Activated CD4-positive, CD25-positive, alpha-beta regulatory T cell treated with anti-CD3 and anti-CD28 coated beads, Interleukin-2, amount 50 U/mL, for 72 hours (primary cell): Measurements from ENCODE around the gene PDE7B.
"Not testable (repeated sequence)": the region's sequence is repeated elsewhere in the genome, so short reads cannot be mapped to it uniquely, and the experiment has no call there.

Experiments used
- DNase-seq: peaks from one replicate; pipeline ENCODE4 v3.0.0; 2021

Gene PDE7B

GRCh38 chr6:136079701-136080565 lies 228.4 kb downstream of the PDE7B start:
- no peak for DNase-seq

DNA sequence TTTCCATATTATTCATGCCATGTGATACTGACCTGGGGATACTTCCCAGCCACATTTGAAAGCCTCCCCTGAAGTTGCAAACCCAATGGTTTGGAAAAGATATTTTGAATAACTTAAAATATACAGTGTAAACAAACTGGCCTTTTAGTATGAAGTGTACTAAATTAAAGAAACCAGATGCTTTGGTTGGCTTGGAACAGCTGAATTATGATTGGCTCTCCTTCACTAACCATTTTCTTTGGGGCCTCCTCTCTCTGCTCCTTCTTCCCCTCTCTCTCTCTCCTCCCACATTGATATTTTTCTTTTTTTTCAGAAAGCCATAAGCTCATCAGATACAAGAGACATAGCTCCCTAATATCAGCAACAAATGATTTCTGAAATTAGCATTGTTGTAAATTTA lies 232.0 kb downstream of the PDE7B start:
- DNase-seq = no peak

GRCh38 chr6:136084403-136084802 lies 232.9 kb downstream of the PDE7B start:
- DNase-seq = no peak

DNA sequence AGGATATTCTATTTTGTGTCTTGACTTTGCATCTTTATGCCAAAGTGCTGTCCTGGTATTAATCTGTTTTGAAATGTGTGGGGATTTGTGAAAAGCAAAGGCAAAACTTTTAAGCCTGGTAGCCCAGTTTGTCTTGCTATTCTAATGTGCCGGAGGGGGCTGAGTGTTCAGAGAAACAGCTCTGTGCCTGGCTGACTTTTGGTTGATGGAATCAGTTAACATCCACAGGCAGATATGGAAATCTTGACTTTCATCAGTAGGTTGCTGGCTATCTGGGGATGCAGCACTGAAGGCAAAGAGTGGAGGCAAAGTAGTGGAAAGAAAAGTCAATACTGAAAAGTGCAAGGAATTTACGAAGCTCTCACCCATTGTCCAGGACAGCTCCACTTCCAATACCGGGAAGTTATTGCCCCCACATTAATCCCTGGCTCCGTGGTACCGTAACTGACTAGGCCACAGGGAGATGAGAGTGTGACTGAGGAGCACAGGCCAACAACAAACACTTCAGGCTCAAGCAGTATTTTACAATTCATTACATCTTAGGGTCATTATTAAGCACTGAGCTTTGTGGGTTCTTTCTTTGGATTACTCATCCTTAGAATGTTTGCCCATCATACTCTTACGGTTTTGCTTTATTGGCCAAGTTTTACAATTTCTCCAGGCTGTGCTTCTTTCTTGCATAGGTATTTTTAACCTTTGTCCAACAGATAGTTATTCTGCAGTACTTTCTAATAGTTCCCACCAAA lies 234.0 kb downstream of the PDE7B start:
- DNase-seq = no peak

DNA sequence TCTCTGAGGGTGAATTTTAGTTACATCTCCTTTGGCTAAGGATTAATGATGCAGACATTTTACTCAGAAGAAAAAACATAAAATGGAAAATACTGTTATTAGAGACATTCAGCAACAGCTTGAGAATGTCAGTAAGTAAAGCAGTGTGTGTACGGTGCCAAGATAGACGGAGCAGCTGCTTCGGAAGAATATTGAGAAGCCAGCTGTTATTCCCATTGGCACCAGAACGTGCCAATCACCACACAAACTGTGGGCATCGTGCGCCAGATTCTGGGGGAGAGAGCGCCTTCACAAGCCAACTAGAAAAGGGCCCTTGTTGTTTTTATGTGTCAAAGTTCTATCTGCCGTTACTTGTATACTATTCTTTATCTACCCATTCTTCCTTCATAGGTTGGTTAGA lies 235.2 kb downstream of the PDE7B start:
- DNase-seq = no peak

- no peak for DNase-seq
Measured at GRCh38 chr6:136087986-136088385, 236.5 kb downstream of the PDE7B start.

DNA sequence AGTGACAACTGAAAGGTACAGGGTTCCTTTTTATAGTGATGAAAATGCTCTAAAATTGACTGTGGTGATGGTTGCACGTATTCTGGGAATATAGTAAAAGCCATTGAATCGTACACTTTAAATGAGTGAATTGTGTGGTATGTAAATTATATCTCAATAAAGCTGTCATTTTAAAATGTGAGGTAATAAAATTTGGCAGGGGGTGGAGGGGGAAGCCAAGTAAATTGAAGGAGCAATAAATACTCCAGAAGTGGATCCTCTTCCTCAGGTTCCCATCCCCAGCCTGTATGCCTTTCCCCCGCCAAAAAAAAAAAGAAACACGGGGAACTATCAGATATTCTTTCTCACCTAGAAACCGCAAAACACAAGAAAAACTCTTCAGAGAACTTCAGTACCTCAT lies 237.2 kb downstream of the PDE7B start:
- DNase-seq = no peak

- DNase-seq = no peak
Measured at GRCh38 chr6:136089876-136090275, 238.4 kb downstream of the PDE7B start.

DNA sequence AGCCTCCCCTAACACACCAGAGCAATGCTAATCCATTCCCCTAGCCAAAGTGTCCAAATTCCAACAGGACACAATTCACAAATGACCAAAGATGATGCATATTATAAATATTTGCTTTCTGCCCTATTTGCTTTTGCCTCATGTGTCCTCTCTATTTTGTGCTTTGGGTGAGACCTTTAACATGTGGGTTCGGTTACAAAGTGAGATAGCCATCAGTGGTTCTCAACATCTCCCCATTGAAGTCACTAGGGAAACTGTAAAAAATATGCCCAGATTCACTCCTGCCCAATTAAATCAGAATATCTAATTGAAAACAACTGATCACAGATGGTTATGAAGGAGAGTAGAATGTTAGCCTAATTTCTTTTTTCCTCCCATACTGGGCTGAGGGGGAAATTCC lies 239.4 kb downstream of the PDE7B start:
- no peak for DNase-seq

DNA sequence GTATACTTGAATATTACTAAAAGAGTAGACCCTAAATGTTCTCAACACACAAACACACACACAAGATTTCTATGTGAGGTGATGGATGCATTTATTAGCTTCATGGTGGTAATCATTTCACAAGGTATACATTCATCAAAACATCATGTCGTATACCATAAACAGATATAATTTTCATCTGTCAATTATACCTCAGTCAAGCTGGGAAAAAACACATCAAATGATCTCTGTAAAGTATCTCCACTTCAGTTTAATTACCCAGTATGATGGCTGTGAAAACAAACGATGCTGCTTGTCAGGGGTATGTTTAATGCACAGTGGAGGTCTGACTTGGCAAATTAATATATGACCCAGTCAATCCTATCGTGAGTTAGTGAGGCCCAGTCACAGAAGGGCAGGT lies 241.4 kb downstream of the PDE7B start:
- no peak for DNase-seq

GRCh38 chr6:136093835-136094234 lies 242.3 kb downstream of the PDE7B start:
- DNase-seq = no peak

DNA sequence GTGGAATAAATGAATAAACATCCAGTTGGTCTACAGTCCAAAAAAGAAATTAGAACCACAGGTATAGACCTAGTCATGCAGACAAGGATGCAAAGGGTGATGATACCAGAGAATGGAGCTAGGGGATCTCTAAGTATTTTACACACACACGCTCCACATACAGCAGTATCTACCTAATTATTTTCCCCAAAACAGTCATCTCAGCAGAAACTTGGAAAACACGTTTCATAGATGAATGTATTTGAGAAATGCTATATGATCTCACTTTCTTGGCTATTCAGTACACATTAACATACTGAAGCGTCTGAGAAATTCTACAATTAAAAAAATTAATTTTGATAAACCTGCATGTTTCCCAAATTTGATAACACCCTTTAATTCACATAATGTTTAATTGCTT lies 243.3 kb downstream of the PDE7B start:
- no peak for DNase-seq

DNA sequence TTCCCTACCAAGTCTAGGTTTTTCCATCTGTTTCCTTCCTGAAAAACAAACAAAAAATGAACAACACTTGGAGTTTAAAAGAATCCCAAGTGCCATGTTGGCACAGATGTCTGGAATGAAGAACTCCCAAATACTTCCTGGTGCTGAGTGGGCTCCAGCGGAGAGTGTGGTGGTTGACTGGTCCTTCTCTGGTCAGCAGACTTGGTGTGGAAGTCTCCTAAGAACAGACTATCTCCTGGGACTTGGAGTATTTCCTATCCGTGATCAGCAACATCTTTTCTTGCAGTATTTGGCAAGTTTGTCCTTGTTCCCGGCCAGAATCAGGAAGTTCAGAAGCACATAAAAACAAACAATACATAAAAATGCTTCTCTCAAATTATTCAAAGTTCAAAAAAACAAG lies 244.5 kb downstream of the PDE7B start:
- no peak for DNase-seq

DNA sequence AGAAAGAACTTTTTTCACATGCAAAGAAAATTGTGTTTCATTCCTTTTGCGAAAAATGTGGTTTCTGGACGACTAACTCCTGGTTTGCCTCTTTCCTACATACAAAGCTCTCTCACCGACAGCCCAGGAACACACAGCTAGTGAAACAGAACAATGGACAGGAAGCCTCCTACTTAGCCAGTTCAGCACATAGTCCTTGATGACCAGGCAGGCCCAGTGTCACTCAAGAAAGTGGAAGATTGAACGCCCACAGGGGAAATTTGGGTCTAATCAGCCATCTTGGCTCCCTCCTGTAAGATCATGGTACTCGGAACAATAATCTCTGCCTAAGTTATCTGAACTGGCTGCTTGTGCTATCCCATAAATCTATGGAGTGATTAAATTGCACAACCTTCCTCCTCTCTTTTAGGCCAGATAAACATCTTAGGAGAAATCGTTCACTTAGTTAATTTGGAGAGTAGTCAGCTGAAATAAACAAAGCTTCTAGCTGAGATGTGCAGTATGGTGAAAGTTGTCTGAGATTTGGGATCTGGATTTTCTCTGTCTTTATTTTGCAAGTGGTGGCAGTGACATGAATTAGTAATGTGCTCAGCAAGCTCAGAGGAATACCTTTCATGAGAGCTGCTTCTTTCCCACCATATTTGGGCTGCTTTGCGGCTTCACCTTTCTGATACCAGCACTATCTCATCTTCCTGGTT lies 251.6 kb downstream of the PDE7B start:
- DNase-seq = no peak

GRCh38 chr6:136103763-136104311 lies 252.3 kb downstream of the PDE7B start:
- DNase-seq = no peak

DNA sequence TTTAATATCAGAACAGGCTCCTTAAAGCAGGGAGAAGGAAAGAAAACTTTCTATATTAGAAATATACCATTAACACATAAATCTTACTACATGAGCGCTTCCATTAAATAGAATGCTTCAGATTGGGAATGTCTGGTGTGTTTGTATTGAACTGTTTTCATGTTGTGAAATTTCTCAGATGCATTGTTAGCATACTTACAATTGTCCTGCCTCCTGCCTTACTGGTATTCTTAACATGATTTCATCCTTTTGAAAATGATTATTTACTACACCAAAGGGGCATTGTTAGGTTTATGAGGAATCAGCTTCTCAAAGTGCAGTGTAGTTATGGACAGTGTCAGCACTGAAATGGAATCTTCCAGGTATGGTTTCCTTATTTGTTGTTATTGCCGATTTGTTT lies 253.1 kb downstream of the PDE7B start:
- no peak for DNase-seq

DNA sequence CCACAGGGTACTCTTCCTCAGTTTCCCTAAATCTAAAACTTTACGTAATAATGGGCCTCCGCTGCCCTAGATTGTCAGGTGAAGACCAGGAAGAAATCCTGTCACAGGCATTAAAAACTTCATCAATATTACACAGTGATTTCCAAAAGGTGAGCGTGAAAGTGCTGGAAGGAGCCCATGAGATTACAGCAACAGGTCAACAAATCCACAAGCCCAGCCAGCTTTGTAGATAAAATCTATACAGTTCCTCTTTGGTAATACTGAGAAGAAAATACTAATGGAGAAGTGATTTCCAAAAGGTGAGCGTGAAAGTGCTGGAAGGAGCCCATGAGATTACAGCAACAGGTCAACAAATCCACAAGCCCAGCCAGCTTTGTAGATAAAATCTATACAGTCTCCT lies 254.3 kb downstream of the PDE7B start:
- not testable (repeated sequence) for DNase-seq

GRCh38 chr6:136108361-136108945 lies 257.0 kb downstream of the PDE7B start:
- no peak for DNase-seq

DNA sequence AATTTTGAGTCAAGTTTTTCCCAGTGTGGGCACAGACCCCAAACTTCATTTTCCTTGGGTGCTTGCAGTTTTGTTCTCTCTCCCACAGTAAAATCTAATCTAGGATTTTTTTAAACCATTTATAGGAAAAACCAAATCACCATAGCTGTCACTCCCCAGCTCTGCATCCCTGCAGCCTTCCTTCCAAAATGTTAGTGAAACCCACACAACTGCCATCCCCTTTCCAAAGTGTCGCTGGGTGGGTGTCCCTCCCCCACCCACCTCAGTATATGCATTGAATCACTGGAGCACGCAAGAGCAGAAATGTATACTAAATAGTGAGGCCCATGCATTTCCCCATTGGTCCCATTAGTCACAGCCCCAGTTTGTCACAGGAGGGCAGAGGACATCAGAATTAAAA lies 260.3 kb downstream of the PDE7B start:
- DNase-seq = no peak

GRCh38 chr6:136112262-136112661 lies 260.8 kb downstream of the PDE7B start:
- no peak for DNase-seq

GRCh38 chr6:136113736-136114173 lies 262.3 kb downstream of the PDE7B start:
- DNase-seq = no peak

GRCh38 chr6:136114661-136115060 lies 263.2 kb downstream of the PDE7B start:
- no peak for DNase-seq

DNA sequence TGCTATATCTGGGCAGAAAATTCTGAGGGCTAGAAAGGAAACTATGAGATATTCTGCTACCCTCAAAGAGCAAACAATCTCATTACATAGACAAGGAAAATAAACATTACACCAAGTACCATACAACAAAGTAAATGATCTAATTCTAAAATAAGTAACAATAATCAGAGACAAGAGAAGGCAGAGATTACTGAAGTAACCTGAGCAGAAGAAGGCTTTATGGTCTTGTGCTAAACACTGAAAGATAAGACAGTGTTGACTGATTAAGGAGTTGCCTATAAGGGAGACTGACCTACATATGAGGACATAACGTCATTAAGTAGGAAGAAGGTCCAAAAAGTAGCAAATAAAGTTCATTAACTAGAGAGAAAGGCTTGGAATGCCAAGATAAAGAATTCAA lies 264.4 kb downstream of the PDE7B start:
- no peak for DNase-seq
